Gastrocnemius medialis (tissue), 4 donors: Measurements from ENCODE around the gene GABRA5. TPM values are rescaled to one million over a fixed set of nuclear protein-coding genes. Genes with fewer than 3 reads are reported as not detected.

Experiments
- ATAC-seq, 2 donors: fragments of 150-250 bp; one replicate each; pipeline ENCODE4 v1.9.1; 2016
- DNase-seq, 2 donors: peaks; one replicate each; pipeline ENCODE4 v3.0.0-alpha.2; 2019
- H3K27ac ChIP-seq, 4 donors: fragments of 200-600 bp; sonication (generic); 1 replicate in 1 of 4; 2 replicates in 3 of 4; pipeline ENCODE4 v1.5.1; 2016 to 2018; ENCODE audit warnings: mild to moderate bottlenecking in 2 of 4, moderate library complexity in 1 of 4
- H3K27me3 ChIP-seq, 3 donors: fragments of 200-600 bp; sonication (generic) in 2 of 3; 1 replicate in 1 of 3; 2 replicates in 2 of 3; pipeline versions ENCODE4 v1.5.1 to v1.6.0; 2016 to 2019; ENCODE audit warnings: mild to moderate bottlenecking in 1 of 3, moderate library complexity in 1 of 3
- H3K36me3 ChIP-seq, 2 donors: fragments of 200-600 bp; sonication (generic) in 1 of 2; one replicate each; pipeline ENCODE4 v1.5.1; 2017 to 2018
- H3K4me1 ChIP-seq, 2 donors: fragments of 200-600 bp; sonication (generic) in 1 of 2; one replicate each; pipeline ENCODE4 v1.5.1; 2016 to 2017; ENCODE audit warnings: mild to moderate bottlenecking in 2 of 2
- H3K4me3 ChIP-seq, 4 donors: fragments of 200-600 bp; sonication (generic) in 3 of 4; 1 replicate in 1 of 4; 2 replicates in 3 of 4; pipeline ENCODE4 v1.5.1; 2016 to 2019; ENCODE audit warnings: mild to moderate bottlenecking in 2 of 4
- H3K9me3 ChIP-seq, 3 donors: fragments of 200-600 bp; sonication (generic) in 2 of 3; 1 replicate in 1 of 3; 2 replicates in 2 of 3; pipeline ENCODE4 v1.5.1; 2016 to 2019
- POLR2A ChIP-seq, 2 donors: fragments of 450-650 bp; IDR thresholded peaks; one replicate each; pipeline ENCODE4 v1.6.1; 2017; ENCODE audit warnings: antibody characterized with exemption in 2 of 2, mild to moderate bottlenecking in 2 of 2, moderate library complexity in 2 of 2
- in situ Hi-C, 4 donors: fragments of 200-750 bp; cut with MboI; loops; one replicate each; pipeline versions ENCODE4 v1.15.0 to v1.8.0; 2017; ENCODE audit warnings: low sequenced_read_pairs in 4 of 4
- intact Hi-C: fragments of 100-400 bp; cut with DNase I; formaldehyde crosslinking; loops from one replicate; pipeline ENCODE4 v1.15.1; 2023; ENCODE audit warnings: low total_unique reads
- total RNA-seq, 4 donors: library from RNA; depleted of rRNA; stranded (reverse); fragments of >200 nt; gene quantifications; one replicate each; pipeline versions ENCODE4 v1.1.0 to v1.2.3, GENCODE V29; 2016
- TF ChIP-seq, protein P1 (sequence below), 5 experiments: fragments of 450-650 bp in 3 of 5; fragments of 200-600 bp in 2 of 5; sonication (generic) in 2 of 5; IDR thresholded peaks in 4 of 5; conservative IDR thresholded peaks in 1 of 5; 1 replicate in 4 of 5; 2 replicates in 1 of 5; pipeline ENCODE4 v1.5.1; 2016 to 2019; ENCODE audit warnings: antibody characterized with exemption in 5 of 5, mild to moderate bottlenecking in 3 of 5, moderate library complexity in 3 of 5

Gene GABRA5
- total RNA-seq, 4 donors from 2014 or later = not detected

- H3K27ac ChIP-seq = no peak overlapping the region
- in situ Hi-C loops = loop anchor here in 1 of 4 donors (25.0 kb wide), 1 partner anchor 102 kb away; no protein-coding TSS in a partner anchor
- no peak for ATAC-seq
- intact Hi-C loops = no loop called here
- no peaks in the 10 kb centered on the region for H3K27me3 ChIP-seq
- TF ChIP-seq, protein P1, sequence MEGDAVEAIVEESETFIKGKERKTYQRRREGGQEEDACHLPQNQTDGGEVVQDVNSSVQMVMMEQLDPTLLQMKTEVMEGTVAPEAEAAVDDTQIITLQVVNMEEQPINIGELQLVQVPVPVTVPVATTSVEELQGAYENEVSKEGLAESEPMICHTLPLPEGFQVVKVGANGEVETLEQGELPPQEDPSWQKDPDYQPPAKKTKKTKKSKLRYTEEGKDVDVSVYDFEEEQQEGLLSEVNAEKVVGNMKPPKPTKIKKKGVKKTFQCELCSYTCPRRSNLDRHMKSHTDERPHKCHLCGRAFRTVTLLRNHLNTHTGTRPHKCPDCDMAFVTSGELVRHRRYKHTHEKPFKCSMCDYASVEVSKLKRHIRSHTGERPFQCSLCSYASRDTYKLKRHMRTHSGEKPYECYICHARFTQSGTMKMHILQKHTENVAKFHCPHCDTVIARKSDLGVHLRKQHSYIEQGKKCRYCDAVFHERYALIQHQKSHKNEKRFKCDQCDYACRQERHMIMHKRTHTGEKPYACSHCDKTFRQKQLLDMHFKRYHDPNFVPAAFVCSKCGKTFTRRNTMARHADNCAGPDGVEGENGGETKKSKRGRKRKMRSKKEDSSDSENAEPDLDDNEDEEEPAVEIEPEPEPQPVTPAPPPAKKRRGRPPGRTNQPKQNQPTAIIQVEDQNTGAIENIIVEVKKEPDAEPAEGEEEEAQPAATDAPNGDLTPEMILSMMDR (IDR thresholded peaks at IDR 0.05 in 4 of 5, conservative IDR thresholded peaks at IDR 0.05 in 1 of 5) = no peak
- no peak for TF ChIP-seq POLR2A (IDR thresholded peaks at IDR 0.05)
- no peaks in the 10 kb centered on the region for H3K9me3 ChIP-seq
- no peak for DNase-seq
- no peaks in the 10 kb centered on the region for H3K4me1 ChIP-seq
- H3K36me3 ChIP-seq = no peaks in the 10 kb centered on the region
- H3K4me3 ChIP-seq = no peak overlapping the region
These were observed 43.9 kb downstream of the GABRA5 start for GRCh38 chr15:26910715-26911114.

GRCh38 chr15:26921433-26921832, 54.6 kb downstream of the GABRA5 start:
- in situ Hi-C loops = loop anchor here in 1 of 4 donors (25.0 kb wide), 1 partner anchor 91 kb away; no protein-coding TSS in a partner anchor

DNA sequence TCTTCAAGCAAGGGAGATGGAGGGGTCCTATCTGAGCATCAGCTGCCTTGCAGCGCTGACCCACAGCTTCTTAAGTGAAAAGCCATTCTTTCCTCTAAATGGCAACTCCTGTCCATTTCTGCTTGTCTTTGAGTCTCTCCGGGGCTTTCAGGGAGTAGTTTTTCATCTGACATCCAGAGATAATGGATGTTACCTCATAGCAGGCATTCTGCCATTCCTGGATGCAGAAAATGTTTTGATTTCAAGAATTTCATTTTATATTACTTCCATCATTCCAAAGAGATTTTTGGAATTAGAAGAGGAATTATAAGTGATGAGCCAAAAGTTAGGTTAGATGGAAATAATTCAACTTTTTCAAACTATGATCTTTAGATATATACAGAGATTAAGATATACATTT, 59.2 kb downstream of the GABRA5 start:
- Histone ChIP-seq H3K9me3 (no peaks in the 10 kb centered on the region), H3K4me1 (no peaks in the 10 kb centered on the region), H3K27ac (no peak overlapping the region), H3K27me3 (no peaks in the 10 kb centered on the region), H3K4me3 (no peak overlapping the region), H3K36me3 (no peaks in the 10 kb centered on the region)
- intact Hi-C loops (no loop called here), in situ Hi-C loops (no loop called here)
- ATAC-seq (no peak), DNase-seq (no peak)
- no peak for TF ChIP-seq POLR2A (IDR thresholded peaks at IDR 0.05)
- TF ChIP-seq, protein P1 (IDR thresholded peaks at IDR 0.05 in 4 of 5, conservative IDR thresholded peaks at IDR 0.05 in 1 of 5) = no peak

More at GRCh38 chr15:26921433-26921832, 54.6 kb downstream of the GABRA5 start:
- TF ChIP-seq, protein P1 (IDR thresholded peaks at IDR 0.05 in 4 of 5, conservative IDR thresholded peaks at IDR 0.05 in 1 of 5) = no peak
- TF ChIP-seq POLR2A (IDR thresholded peaks at IDR 0.05) = no peak
- ATAC-seq = no peak
- Histone ChIP-seq H3K4me3 (no peak overlapping the region), H3K36me3 (no peaks in the 10 kb centered on the region), H3K27me3 (no peaks in the 10 kb centered on the region), H3K9me3 (no peaks in the 10 kb centered on the region), H3K4me1 (no peaks in the 10 kb centered on the region), H3K27ac (no peak overlapping the region)
- intact Hi-C loops = no loop called here
- DNase-seq = no peak

DNA sequence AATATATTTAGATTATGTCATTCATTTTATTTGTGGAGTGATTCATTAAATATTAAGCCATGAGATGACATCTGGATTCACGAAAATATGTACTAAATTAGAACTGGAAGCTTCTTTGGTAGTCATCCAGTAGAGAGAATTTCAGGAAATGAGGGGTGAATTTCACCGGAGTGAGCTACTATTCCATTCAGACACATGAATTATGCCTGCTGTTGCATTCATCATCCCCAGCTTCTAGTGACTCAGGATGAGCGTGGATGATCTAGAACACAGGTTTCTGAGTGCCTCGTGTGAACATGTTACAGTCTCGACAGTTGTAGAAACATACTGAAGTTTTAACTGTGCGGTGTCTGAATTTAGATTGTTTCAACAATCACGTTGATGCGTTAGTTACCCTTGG, 61.2 kb downstream of the GABRA5 start:
- DNase-seq = no peak
- in situ Hi-C loops = no loop called here

More for the DNA sequence above, 61.2 kb downstream of the GABRA5 start:
- Histone ChIP-seq H3K27ac (no peak overlapping the region), H3K36me3 (no peaks in the 10 kb centered on the region), H3K4me1 (no peaks in the 10 kb centered on the region), H3K4me3 (no peak overlapping the region), H3K9me3 (no peaks in the 10 kb centered on the region), H3K27me3 (no peaks in the 10 kb centered on the region)
- intact Hi-C loops = no loop called here
- no peak for TF ChIP-seq POLR2A (IDR thresholded peaks at IDR 0.05)
- TF ChIP-seq, protein P1 (IDR thresholded peaks at IDR 0.05 in 4 of 5, conservative IDR thresholded peaks at IDR 0.05 in 1 of 5) = no peak
- ATAC-seq = no peak
